Measurements from ENCODE around the gene AVEN.

Gene AVEN

GRCh38 chr15:34038871-34039789 lies at the start of gene AVEN:
TSS of gene AVEN (minus strand) at chr15:34039204. CDS start at chr15:34039046, 158 bp downstream.
- Mint-ChIP-seq H3K4me3 (peak within 1 kb of the TSS; percentile 87), H3K27me3 (no peaks in the 10 kb centered on the region), H3K9me3 (no peaks in the 10 kb centered on the region), H3K36me3 (no peaks in the 10 kb centered on the region), H3K27ac (peak within 1 kb of the TSS; percentile 92), H3K4me1 (peaks cover 24% of the 10 kb centered on the region)
- CTCF ChIA-PET = interaction anchor here (0.7 to 1.3 kb wide), 2 partner anchors 20 to 304 kb away, joined by 3 read pairs; no protein-coding TSS in a partner anchor
- peak; percentile 74 for DNase-seq

- no peak overlapping the region for H3K27ac Mint-ChIP-seq
- no peak for DNase-seq
- CTCF ChIA-PET = interaction anchor here (0.6 to 1.5 kb wide), 4 partner anchors 9 to 103 kb away, joined by 3 to 5 read pairs (median 4); no protein-coding TSS in a partner anchor
- peaks cover 33% of the 10 kb centered on the region for H3K36me3 Mint-ChIP-seq
- no peaks in the 10 kb centered on the region for H3K4me1 Mint-ChIP-seq
- H3K4me3 Mint-ChIP-seq = no peak overlapping the region
- H3K9me3 Mint-ChIP-seq = no peaks in the 10 kb centered on the region
- H3K27me3 Mint-ChIP-seq = no peaks in the 10 kb centered on the region
Measured at GRCh38 chr15:34085746-34086145, 46.7 kb upstream of the AVEN start.

GRCh38 chr15:34084086-34084485 lies 45.1 kb upstream of the AVEN start:
- H3K4me3 Mint-ChIP-seq = no peak overlapping the region
- no peaks in the 10 kb centered on the region for H3K27me3 Mint-ChIP-seq
- H3K4me1 Mint-ChIP-seq = no peaks in the 10 kb centered on the region
- H3K9me3 Mint-ChIP-seq = no peaks in the 10 kb centered on the region
- peaks cover 28% of the 10 kb centered on the region for H3K36me3 Mint-ChIP-seq
- CTCF ChIA-PET = no interaction called here
- no peak for DNase-seq
- H3K27ac Mint-ChIP-seq = no peak overlapping the region

GRCh38 chr15:34079904-34080303 lies 40.9 kb upstream of the AVEN start:
- H3K9me3 Mint-ChIP-seq = no peaks in the 10 kb centered on the region
- H3K27me3 Mint-ChIP-seq = no peaks in the 10 kb centered on the region
- peaks cover 11% of the 10 kb centered on the region for H3K36me3 Mint-ChIP-seq
- no peaks in the 10 kb centered on the region for H3K4me1 Mint-ChIP-seq
- no peak overlapping the region for H3K27ac Mint-ChIP-seq
- no peak overlapping the region for H3K4me3 Mint-ChIP-seq
- CTCF ChIA-PET = interaction anchor here (0.6 kb wide), 1 partner anchor 34 kb away, joined by 3 read pairs; no protein-coding TSS in a partner anchor
- no peak for DNase-seq

- no peaks in the 10 kb centered on the region for H3K4me1 Mint-ChIP-seq
- CTCF ChIA-PET = no interaction called here
- H3K36me3 Mint-ChIP-seq = peaks cover 6% of the 10 kb centered on the region
- no peaks in the 10 kb centered on the region for H3K27me3 Mint-ChIP-seq
- DNase-seq = no peak
- H3K9me3 Mint-ChIP-seq = no peaks in the 10 kb centered on the region
- no peak overlapping the region for H3K4me3 Mint-ChIP-seq
- H3K27ac Mint-ChIP-seq = no peak overlapping the region
Measured at GRCh38 chr15:34078900-34079299, 39.9 kb upstream of the AVEN start.

GRCh38 chr15:34076785-34077184 lies 37.8 kb upstream of the AVEN start:
- no peak for DNase-seq
- no peaks in the 10 kb centered on the region for H3K9me3 Mint-ChIP-seq
- no peak overlapping the region for H3K4me3 Mint-ChIP-seq
- H3K27me3 Mint-ChIP-seq = no peaks in the 10 kb centered on the region
- no peak overlapping the region for H3K27ac Mint-ChIP-seq
- no peaks in the 10 kb centered on the region for H3K4me1 Mint-ChIP-seq
- CTCF ChIA-PET = interaction anchor here (1.2 kb wide), 1 partner anchor 9 kb away, joined by 3 read pairs; no protein-coding TSS in a partner anchor
- no peaks in the 10 kb centered on the region for H3K36me3 Mint-ChIP-seq

GRCh38 chr15:34070003-34070402 lies 31.0 kb upstream of the AVEN start:
- no peak overlapping the region for H3K27ac Mint-ChIP-seq
- no peaks in the 10 kb centered on the region for H3K4me1 Mint-ChIP-seq
- no peak overlapping the region for H3K4me3 Mint-ChIP-seq
- H3K9me3 Mint-ChIP-seq = no peaks in the 10 kb centered on the region
- CTCF ChIA-PET = no interaction called here
- no peaks in the 10 kb centered on the region for H3K36me3 Mint-ChIP-seq
- no peak for DNase-seq
- H3K27me3 Mint-ChIP-seq = no peaks in the 10 kb centered on the region

GRCh38 chr15:34065941-34066340 lies 26.9 kb upstream of the AVEN start:
- H3K27ac Mint-ChIP-seq = no peak overlapping the region
- CTCF ChIA-PET = no interaction called here
- H3K36me3 Mint-ChIP-seq = no peaks in the 10 kb centered on the region
- no peak for DNase-seq
- H3K9me3 Mint-ChIP-seq = no peaks in the 10 kb centered on the region
- peaks cover 10% of the 10 kb centered on the region for H3K4me1 Mint-ChIP-seq
- no peaks in the 10 kb centered on the region for H3K27me3 Mint-ChIP-seq
- H3K4me3 Mint-ChIP-seq = no peak overlapping the region

GRCh38 chr15:34065261-34065660 lies 26.3 kb upstream of the AVEN start:
- no peaks in the 10 kb centered on the region for H3K27me3 Mint-ChIP-seq
- H3K4me3 Mint-ChIP-seq = no peak overlapping the region
- no peaks in the 10 kb centered on the region for H3K36me3 Mint-ChIP-seq
- no peak for DNase-seq
- no peaks in the 10 kb centered on the region for H3K9me3 Mint-ChIP-seq
- CTCF ChIA-PET = interaction anchor here (0.9 kb wide), 1 partner anchor 523 kb away, joined by 3 read pairs; no protein-coding TSS in a partner anchor
- no peak overlapping the region for H3K27ac Mint-ChIP-seq
- peaks cover 10% of the 10 kb centered on the region for H3K4me1 Mint-ChIP-seq

GRCh38 chr15:34064438-34064837 lies 25.4 kb upstream of the AVEN start:
- peaks cover 2% of the 10 kb centered on the region for H3K27me3 Mint-ChIP-seq
- CTCF ChIA-PET = interaction anchor here (0.9 to 4.8 kb wide), 3 partner anchors 46 to 523 kb away, joined by 3 to 29 read pairs (median 17); partner anchors contain the start of gene LPCAT4
- H3K4me3 Mint-ChIP-seq = no peak overlapping the region
- DNase-seq = no peak
- H3K4me1 Mint-ChIP-seq = peaks cover 10% of the 10 kb centered on the region
- no peaks in the 10 kb centered on the region for H3K9me3 Mint-ChIP-seq
- H3K36me3 Mint-ChIP-seq = no peaks in the 10 kb centered on the region
- no peak overlapping the region for H3K27ac Mint-ChIP-seq

GRCh38 chr15:34059946-34060345 lies 20.9 kb upstream of the AVEN start:
- H3K27ac Mint-ChIP-seq = no peak overlapping the region
- DNase-seq = no peak
- CTCF ChIA-PET = interaction anchor here (0.7 to 4.8 kb wide), 7 partner anchors 23 to 528 kb away, joined by 3 to 29 read pairs (median 3); partner anchors contain the start of gene EMC4
- H3K4me1 Mint-ChIP-seq = peaks cover 10% of the 10 kb centered on the region
- no peak overlapping the region for H3K4me3 Mint-ChIP-seq
- H3K27me3 Mint-ChIP-seq = peaks cover 4% of the 10 kb centered on the region
- H3K9me3 Mint-ChIP-seq = no peaks in the 10 kb centered on the region
- no peaks in the 10 kb centered on the region for H3K36me3 Mint-ChIP-seq

GRCh38 chr15:34059476-34059875 lies 20.5 kb upstream of the AVEN start:
- no peak for DNase-seq
- CTCF ChIA-PET = interaction anchor here (0.9 to 1.2 kb wide), 2 partner anchors 27 to 152 kb away, joined by 3 to 5 read pairs; no protein-coding TSS in a partner anchor
- Mint-ChIP-seq H3K27ac (no peak overlapping the region), H3K27me3 (peaks cover 4% of the 10 kb centered on the region), H3K4me3 (no peak overlapping the region), H3K9me3 (no peaks in the 10 kb centered on the region), H3K4me1 (peaks cover 8% of the 10 kb centered on the region), H3K36me3 (no peaks in the 10 kb centered on the region)

GRCh38 chr15:34056911-34057310 lies 17.9 kb upstream of the AVEN start:
- no peak for DNase-seq
- Mint-ChIP-seq H3K4me3 (no peak overlapping the region), H3K4me1 (peaks cover 2% of the 10 kb centered on the region), H3K9me3 (peaks cover 4% of the 10 kb centered on the region), H3K27ac (no peak overlapping the region), H3K36me3 (no peaks in the 10 kb centered on the region), H3K27me3 (peaks cover 4% of the 10 kb centered on the region)
- CTCF ChIA-PET = interaction anchor here (1.1 kb wide), 1 partner anchor 320 kb away, joined by 3 read pairs; no protein-coding TSS in a partner anchor

- DNase-seq = no peak
- H3K4me3 Mint-ChIP-seq = no peak overlapping the region
- no peak overlapping the region for H3K27ac Mint-ChIP-seq
- H3K36me3 Mint-ChIP-seq = peaks cover 7% of the 10 kb centered on the region
- H3K27me3 Mint-ChIP-seq = peaks cover 12% of the 10 kb centered on the region
- H3K4me1 Mint-ChIP-seq = no peaks in the 10 kb centered on the region
- peaks cover 13% of the 10 kb centered on the region for H3K9me3 Mint-ChIP-seq
- CTCF ChIA-PET = no interaction called here
Measured at GRCh38 chr15:34055868-34056595, 17.0 kb upstream of the AVEN start.
